ENCODE results near the gene MRPL4. TPM values are rescaled to one million over a fixed set of nuclear protein-coding genes. Genes with fewer than 3 reads are reported as not detected.

Gene MRPL4
- total and polyA plus RNA-seq, 2 experiments from 2014 or later, result 92.0 to 171 TPM

GRCh38 chr19:10295305-10295846 lies 43.4 kb downstream of the MRPL4 start:
- H3K4me3 ChIP-seq, result peak overlapping the region; percentile 63
- Mint-ChIP-seq H3K27ac (no peak overlapping the region), H3K27me3 (ENCODE audit: insufficient read depth, low read depth, poor library complexity) (peaks cover 74% of the 10 kb centered on the region), H3K36me3 (ENCODE audit: low read depth) (no peaks in the 10 kb centered on the region), H3K9me3 (no peaks in the 10 kb centered on the region), H3K4me1 (peaks cover 25% of the 10 kb centered on the region), H3K4me3 (peak overlapping the region; percentile 72)
- H3K4me1 ChIP-seq (ENCODE audit: insufficient read depth), result peaks cover 13% of the 10 kb centered on the region
- H3K27ac ChIP-seq (ENCODE audit: low read depth), result no peak overlapping the region
- DNase-seq (ENCODE audit: low spot score), result peak; percentile 78
- H3K36me3 ChIP-seq (ENCODE audit: insufficient read depth), result no peaks in the 10 kb centered on the region
- H3K9me2 ChIP-seq (ENCODE audit: insufficient read depth), result no peaks in the 10 kb centered on the region
- H3K27me3 ChIP-seq (ENCODE audit: insufficient read depth), result peaks cover 78% of the 10 kb centered on the region
- H3K4me2 ChIP-seq, result peak overlapping the region; percentile 92
- peak; percentile 12 for ATAC-seq
- H4K20me1 ChIP-seq (replicated peaks; ENCODE audit: insufficient read depth), result no peaks in the 10 kb centered on the region
- H3F3A ChIP-seq (replicated peaks; ENCODE audit: low read depth), result peaks cover 20% of the 10 kb centered on the region; the same call in 1 of the 2 replicates
- peak; percentile 26 to 34; a peak in 2 of 4 replicates for TF ChIP-seq CTCF (conservative IDR thresholded peaks at IDR 0.05; ENCODE audit: low read depth in 2 of 2)
- TF ChIP-seq, protein P1, sequence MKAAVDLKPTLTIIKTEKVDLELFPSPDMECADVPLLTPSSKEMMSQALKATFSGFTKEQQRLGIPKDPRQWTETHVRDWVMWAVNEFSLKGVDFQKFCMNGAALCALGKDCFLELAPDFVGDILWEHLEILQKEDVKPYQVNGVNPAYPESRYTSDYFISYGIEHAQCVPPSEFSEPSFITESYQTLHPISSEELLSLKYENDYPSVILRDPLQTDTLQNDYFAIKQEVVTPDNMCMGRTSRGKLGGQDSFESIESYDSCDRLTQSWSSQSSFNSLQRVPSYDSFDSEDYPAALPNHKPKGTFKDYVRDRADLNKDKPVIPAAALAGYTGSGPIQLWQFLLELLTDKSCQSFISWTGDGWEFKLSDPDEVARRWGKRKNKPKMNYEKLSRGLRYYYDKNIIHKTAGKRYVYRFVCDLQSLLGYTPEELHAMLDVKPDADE (IDR thresholded peaks at IDR 0.05), result no peak
- H2AFZ ChIP-seq, result peak overlapping the region; percentile 83
- H3K79me2 ChIP-seq (replicated peaks; ENCODE audit: insufficient read depth), result no peaks in the 10 kb centered on the region

- no peaks in the 10 kb centered on the region for H3K9me2 ChIP-seq (ENCODE audit: insufficient read depth)
- H3K9me3 Mint-ChIP-seq, result no peaks in the 10 kb centered on the region
- peaks cover 18% of the 10 kb centered on the region; the same call in 1 of the 2 replicates for H3F3A ChIP-seq (replicated peaks; ENCODE audit: low read depth)
- no peaks in the 10 kb centered on the region for H3K79me2 ChIP-seq (replicated peaks; ENCODE audit: insufficient read depth)
- H3K27me3 ChIP-seq (ENCODE audit: insufficient read depth), result peaks cover 71% of the 10 kb centered on the region
- peak overlapping the region; percentile 63 for H3K4me3 ChIP-seq
- no peaks in the 10 kb centered on the region for H3K36me3 ChIP-seq (ENCODE audit: insufficient read depth)
- H2AFZ ChIP-seq, result peak overlapping the region; percentile 83
- TF ChIP-seq NANOG (IDR thresholded peaks at IDR 0.05; ENCODE audit: borderline replicate concordance) (no peak), EZH2 (IDR thresholded peaks at IDR 0.05; ENCODE audit: low read depth, unreplicated experiment) (peak; percentile 20), CREB1 (CRISPR knock-in tag; IDR thresholded peaks at IDR 0.05; ENCODE audit: low read depth) (no peak), REST (IDR thresholded peaks at IDR 0.05; ENCODE audit: unreplicated experiment) (no peak), POLR2AphosphoS5 (IDR thresholded peaks at IDR 0.05; ENCODE audit: low read depth) (no peak)
- H3K27me3 Mint-ChIP-seq (ENCODE audit: insufficient read depth, low read depth, poor library complexity), result peaks cover 67% of the 10 kb centered on the region
- H3K4me2 ChIP-seq, result peak overlapping the region; percentile 92
- H3K36me3 Mint-ChIP-seq (ENCODE audit: low read depth), result no peaks in the 10 kb centered on the region
- no peak overlapping the region for H3K27ac ChIP-seq (ENCODE audit: low read depth)
- H3K4me1 Mint-ChIP-seq, result peaks cover 21% of the 10 kb centered on the region
- H3K4me1 ChIP-seq (ENCODE audit: insufficient read depth), result peaks cover 8% of the 10 kb centered on the region
- no peak overlapping the region for H3K27ac Mint-ChIP-seq
- ATAC-seq (peak; percentile 4), DNase-seq (ENCODE audit: low spot score) (peak; percentile 75)
- H4K20me1 ChIP-seq (replicated peaks; ENCODE audit: insufficient read depth), result no peaks in the 10 kb centered on the region
- peak overlapping the region; percentile 72 for H3K4me3 Mint-ChIP-seq
Observed at GRCh38 chr19:10295847-10296591, 44.0 kb downstream of the MRPL4 start.
